Testis (tissue), 2 donors: Measurements from ENCODE around the gene THBS4.

ENCODE experiments used
- CTCF ChIP-seq, 3 experiments: fragments of 450-650 bp in 2 of 3; fragments of 200-600 bp in 1 of 3; sonication (generic) in 1 of 3; IDR thresholded peaks; one replicate each; pipeline ENCODE4 v1.5.1; 2016 to 2019; ENCODE audit warnings: antibody characterized with exemption in 3 of 3, mild to moderate bottlenecking in 2 of 3, moderate library complexity in 1 of 3
- POLR2A ChIP-seq: fragments of 450-650 bp; IDR thresholded peaks from one replicate; pipeline ENCODE4 v1.6.1; 2017; ENCODE audit warnings: antibody characterized with exemption, mild to moderate bottlenecking, moderate library complexity

- no peak for TF ChIP-seq CTCF (IDR thresholded peaks at IDR 0.05)
- no peak for TF ChIP-seq POLR2A
These were observed 37.2 kb downstream of the THBS4 start for GRCh38 chr5:80072103-80073073.
